ENCODE data around the gene GTF2I. TPM values are rescaled to one million over a fixed set of nuclear protein-coding genes. Genes with fewer than 3 reads are reported as not detected.
"Not testable (repeated sequence)": the region's sequence is repeated elsewhere in the genome, so short reads cannot be mapped to it uniquely, and the experiment has no call there.

Gene GTF2I
- total and polyA plus RNA-seq, 2 donors (not counting 3 experiments of a cell fraction or from before 2014, with no cell fraction given) = 47.6 to 242 TPM

- H3K36me3 ChIP-seq (ENCODE audit: control insufficient read depth in 2 of 2, extremely low read depth in 1 of 2, insufficient read depth in 2 of 2, low read length in 2 of 2); H3K9me3 ChIP-seq (replicated peaks; ENCODE audit: control insufficient read depth, insufficient read depth, low read length); H3K4me1 ChIP-seq (ENCODE audit: control insufficient read depth, extremely low read depth, insufficient read depth, low read length); H3K9me1 ChIP-seq (replicated peaks; ENCODE audit: control insufficient read depth, extremely low read depth, insufficient read depth, low read length); H3K4me3 ChIP-seq (replicated peaks in 1 of 3; ENCODE audit: insufficient read depth in 1 of 3, low read depth in 1 of 3, low read length in 3 of 3); POLR2A ChIA-PET; H3K9ac ChIP-seq (replicated peaks; ENCODE audit: extremely low read depth, insufficient read depth, low read length); DNase-seq (ENCODE audit: low read depth, low spot score); CTCF ChIA-PET; H2AFZ ChIP-seq (ENCODE audit: low read depth, low read length); H4K20me1 ChIP-seq (replicated peaks; ENCODE audit: control insufficient read depth, extremely low read depth, insufficient read depth, low read length); H3K27ac ChIP-seq (ENCODE audit: insufficient read depth, low read depth, low read length); BruUV-seq (replicated peaks); dilution Hi-C loops (cut with MboI; ENCODE audit: extremely low pct_ligation_motif_present, low sequenced_read_pairs); FAIRE-seq; H3K4me2 ChIP-seq (ENCODE audit: insufficient read depth, low read length); H3K27me3 ChIP-seq (ENCODE audit: control insufficient read depth in 2 of 2, insufficient read depth in 2 of 2, low read length in 2 of 2); H3K79me2 ChIP-seq (ENCODE audit: control insufficient read depth, insufficient read depth, low read length): not testable (repeated sequence)
- intact Hi-C loops (cut with micrococcal nuclease) = loop anchor here (10.0 kb wide), 1 partner anchor 196 kb away; the partner anchor contains the start of gene GTF2IRD1
These were observed 6.4 kb upstream of the GTF2I start for GRCh38 chr7:74651133-74651504.

DNA sequence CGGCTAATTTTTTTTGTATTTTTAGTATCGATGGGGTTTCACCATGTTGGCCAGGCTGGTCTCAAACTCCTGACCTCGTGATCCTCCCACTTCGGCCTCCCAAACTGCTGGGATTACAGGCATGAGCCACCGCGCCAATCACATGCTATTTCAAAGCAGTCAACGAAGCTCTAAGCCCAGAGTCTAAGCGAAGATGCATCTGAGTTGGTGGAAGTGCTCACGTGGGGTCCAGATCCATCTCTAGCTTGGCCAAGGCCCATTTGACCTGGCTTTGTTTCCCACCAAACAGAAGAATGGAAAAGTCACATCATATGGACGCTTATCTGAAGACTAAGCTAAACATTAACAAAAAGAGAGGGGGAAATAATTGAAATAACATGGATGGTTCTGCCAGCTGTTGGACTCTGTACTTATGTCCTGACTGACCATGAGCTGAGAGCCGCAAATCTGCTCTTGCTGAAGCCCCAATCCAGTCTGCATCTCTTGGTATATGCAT is 3.8 kb upstream of the GTF2I start:
- no TSS peak for BruUV-seq (replicated peaks)
- DNase-seq (ENCODE audit: low read depth, low spot score) = no peak
- Histone ChIP-seq H3K9ac (replicated peaks; ENCODE audit: extremely low read depth, insufficient read depth, low read length) (no peak overlapping the region), H3K79me2 (ENCODE audit: control insufficient read depth, insufficient read depth, low read length) (peaks cover 6% of the 10 kb centered on the region), H3K4me3 (replicated peaks in 1 of 3; ENCODE audit: insufficient read depth in 1 of 3, low read depth in 1 of 3, low read length in 3 of 3) (no peak overlapping the region), H3K9me1 (replicated peaks; ENCODE audit: control insufficient read depth, extremely low read depth, insufficient read depth, low read length) (no peaks in the 10 kb centered on the region), H3K4me2 (ENCODE audit: insufficient read depth, low read length) (no peak overlapping the region), H4K20me1 (replicated peaks; ENCODE audit: control insufficient read depth, extremely low read depth, insufficient read depth, low read length) (no peaks in the 10 kb centered on the region), H3K27ac (ENCODE audit: insufficient read depth, low read depth, low read length) (no peak overlapping the region), H3K9me3 (replicated peaks; ENCODE audit: control insufficient read depth, insufficient read depth, low read length) (no peaks in the 10 kb centered on the region), H3K4me1 (ENCODE audit: control insufficient read depth, extremely low read depth, insufficient read depth, low read length) (peaks cover 8% of the 10 kb centered on the region), H3K27me3 (ENCODE audit: control insufficient read depth in 2 of 2, insufficient read depth in 2 of 2, low read length in 2 of 2) (no peaks in the 10 kb centered on the region), H2AFZ (ENCODE audit: low read depth, low read length) (no peak overlapping the region), H3K36me3 (ENCODE audit: control insufficient read depth in 2 of 2, extremely low read depth in 1 of 2, insufficient read depth in 2 of 2, low read length in 2 of 2) (no peaks in the 10 kb centered on the region)
- dilution Hi-C loops (cut with MboI; ENCODE audit: extremely low pct_ligation_motif_present, low sequenced_read_pairs) (no loop called here), intact Hi-C loops (cut with micrococcal nuclease) (loop anchor here (10.0 kb wide), 1 partner anchor 199 kb away; the partner anchor contains the start of gene GTF2IRD1)
- ChIA-PET POLR2A (no interaction called here), CTCF (interaction anchor here (0.7 kb wide), 1 partner anchor 17 kb away, joined by 4 read pairs; no protein-coding TSS in a partner anchor)
- no peak for TF ChIP-seq MYC (IDR thresholded peaks at IDR 0.05; ENCODE audit: low read depth, low read length)
- no peak for TF ChIP-seq POLR2A (IDR thresholded peaks at IDR 0.05; ENCODE audit: low read depth, low read length)
- TF ChIP-seq, protein P1, sequence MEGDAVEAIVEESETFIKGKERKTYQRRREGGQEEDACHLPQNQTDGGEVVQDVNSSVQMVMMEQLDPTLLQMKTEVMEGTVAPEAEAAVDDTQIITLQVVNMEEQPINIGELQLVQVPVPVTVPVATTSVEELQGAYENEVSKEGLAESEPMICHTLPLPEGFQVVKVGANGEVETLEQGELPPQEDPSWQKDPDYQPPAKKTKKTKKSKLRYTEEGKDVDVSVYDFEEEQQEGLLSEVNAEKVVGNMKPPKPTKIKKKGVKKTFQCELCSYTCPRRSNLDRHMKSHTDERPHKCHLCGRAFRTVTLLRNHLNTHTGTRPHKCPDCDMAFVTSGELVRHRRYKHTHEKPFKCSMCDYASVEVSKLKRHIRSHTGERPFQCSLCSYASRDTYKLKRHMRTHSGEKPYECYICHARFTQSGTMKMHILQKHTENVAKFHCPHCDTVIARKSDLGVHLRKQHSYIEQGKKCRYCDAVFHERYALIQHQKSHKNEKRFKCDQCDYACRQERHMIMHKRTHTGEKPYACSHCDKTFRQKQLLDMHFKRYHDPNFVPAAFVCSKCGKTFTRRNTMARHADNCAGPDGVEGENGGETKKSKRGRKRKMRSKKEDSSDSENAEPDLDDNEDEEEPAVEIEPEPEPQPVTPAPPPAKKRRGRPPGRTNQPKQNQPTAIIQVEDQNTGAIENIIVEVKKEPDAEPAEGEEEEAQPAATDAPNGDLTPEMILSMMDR (IDR thresholded peaks at IDR 0.05; ENCODE audit: extremely low read depth in 1 of 2, insufficient read depth in 1 of 2, low read depth in 1 of 2, low read length in 2 of 2) = no peak
- TF ChIP-seq FOS (IDR thresholded peaks at IDR 0.05; ENCODE audit: borderline replicate concordance, insufficient read depth, low read length) = no peak
- no peak for TF ChIP-seq GATA2 (IDR thresholded peaks at IDR 0.05; ENCODE audit: insufficient read depth, insufficient read length, low read depth, low read length)
- TF ChIP-seq JUN (IDR thresholded peaks at IDR 0.05; ENCODE audit: borderline replicate concordance, insufficient read depth, insufficient read length, low read depth) = no peak
- TF ChIP-seq POLR2AphosphoS5 (IDR thresholded peaks at IDR 0.05; ENCODE audit: insufficient read depth, low read depth, low read length) = no peak
- TF ChIP-seq, protein P2, sequence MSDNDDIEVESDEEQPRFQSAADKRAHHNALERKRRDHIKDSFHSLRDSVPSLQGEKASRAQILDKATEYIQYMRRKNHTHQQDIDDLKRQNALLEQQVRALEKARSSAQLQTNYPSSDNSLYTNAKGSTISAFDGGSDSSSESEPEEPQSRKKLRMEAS (IDR thresholded peaks at IDR 0.05; ENCODE audit: insufficient read depth, insufficient read length) = no peak
- no peak for TF ChIP-seq EZH2 (IDR thresholded peaks at IDR 0.05; ENCODE audit: borderline replicate concordance, low read depth, low read length, severe bottlenecking)
- no peak for FAIRE-seq

All from endothelial cell of umbilical vein (primary cell).